Hair follicular keratinocyte (primary cell): ENCODE measurements around the gene ANO1. TPM values are rescaled to one million over a fixed set of nuclear protein-coding genes. Genes with fewer than 3 reads are reported as not detected.

Experiments used
- total RNA-seq: library from RNA; depleted of rRNA; stranded (reverse); fragments of >200 nt; gene quantifications from 2 replicates; pipeline ENCODE4 v1.2.3, GENCODE V29; 2015

ANO1 gene
- 27.2 and 28.1 TPM in 2 replicates for total RNA-seq

DNA sequence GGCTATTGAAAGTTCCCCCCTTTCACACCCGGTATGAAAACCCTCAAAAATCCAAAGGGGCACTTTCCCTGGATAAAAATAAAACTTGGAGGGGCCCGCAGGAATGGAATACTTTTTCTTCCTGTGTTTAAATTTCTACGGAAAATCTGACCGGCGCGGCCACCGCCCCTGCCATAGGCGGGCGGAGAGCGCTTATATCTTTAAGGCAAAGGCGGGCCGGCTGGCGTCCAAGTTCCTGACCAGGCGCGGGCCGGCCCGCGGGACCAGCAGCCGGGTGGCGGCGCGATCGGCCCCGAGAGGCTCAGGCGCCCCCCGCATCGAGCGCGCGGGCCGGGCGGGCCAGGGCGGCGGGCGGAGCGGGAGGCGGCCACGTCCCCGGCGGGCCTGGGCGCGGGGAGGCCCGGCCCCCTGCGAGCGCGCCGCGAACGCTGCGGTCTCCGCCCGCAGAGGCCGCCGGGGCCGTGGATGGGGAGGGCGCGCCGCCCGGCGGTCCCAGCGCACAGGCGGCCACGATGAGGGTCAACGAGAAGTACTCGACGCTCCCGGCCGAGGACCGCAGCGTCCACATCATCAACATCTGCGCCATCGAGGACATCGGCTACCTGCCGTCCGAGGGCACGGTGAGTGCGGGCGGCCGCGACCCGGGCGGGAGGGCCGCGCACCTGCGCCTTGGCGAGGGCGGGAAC lies at the start of gene ANO1:
Gene ANO1 (plus strand): TSS at position 223 of the 686 bp plus-strand sequence. CDS start 290 bp downstream, at position 513.

DNA sequence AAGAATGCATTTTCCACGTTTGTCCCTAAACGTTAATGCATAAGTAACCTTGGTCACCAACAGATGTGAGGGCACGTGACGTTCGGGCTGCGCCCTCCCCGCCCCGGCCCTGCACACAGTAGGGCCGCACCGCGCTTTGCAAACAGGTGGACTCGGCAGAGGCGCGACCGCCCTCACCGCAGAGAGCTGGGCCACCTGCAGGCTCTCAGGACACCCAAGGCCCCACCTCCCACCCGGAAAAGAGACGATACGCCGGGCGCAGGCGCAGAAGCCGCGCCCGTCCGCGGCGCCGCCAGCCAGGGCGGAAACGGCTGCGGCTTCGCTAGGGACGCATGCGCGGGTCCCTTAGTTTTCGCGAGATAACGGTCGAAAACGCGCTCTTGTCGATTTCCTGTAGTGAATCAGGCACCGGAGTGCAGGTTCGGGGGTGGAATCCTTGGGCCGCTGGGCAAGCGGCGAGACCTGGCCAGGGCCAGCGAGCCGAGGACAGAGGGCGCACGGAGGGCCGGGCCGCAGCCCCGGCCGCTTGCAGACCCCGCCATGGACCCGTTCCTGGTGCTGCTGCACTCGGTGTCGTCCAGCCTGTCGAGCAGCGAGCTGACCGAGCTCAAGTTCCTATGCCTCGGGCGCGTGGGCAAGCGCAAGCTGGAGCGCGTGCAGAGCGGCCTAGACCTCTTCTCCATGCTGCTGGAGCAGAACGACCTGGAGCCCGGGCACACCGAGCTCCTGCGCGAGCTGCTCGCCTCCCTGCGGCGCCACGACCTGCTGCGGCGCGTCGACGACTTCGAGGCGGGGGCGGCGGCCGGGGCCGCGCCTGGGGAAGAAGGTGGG lies 125.0 kb downstream of the ANO1 start, which contains the start of gene FADD:
Gene FADD (plus strand): TSS at position 377 of the 831 bp plus-strand sequence. CDS start 164 bp downstream, at position 541.

Other genes starting within 250 kb of the ANO1 start
- gene FADD, start 125.0 kb downstream of the ANO1 start, total RNA-seq: 42.0 and 46.4 TPM in 2 replicates
- 17.9 and 18.8 TPM in 2 replicates for gene PPFIA1, start 192.4 kb downstream of the ANO1 start, total RNA-seq